ENCODE data around the gene DHX58. TPM values are rescaled to one million over a fixed set of nuclear protein-coding genes. Genes with fewer than 3 reads are reported as not detected.

DHX58 gene
- 4.0 and 6.8 TPM in 2 replicates for total RNA-seq

DNA sequence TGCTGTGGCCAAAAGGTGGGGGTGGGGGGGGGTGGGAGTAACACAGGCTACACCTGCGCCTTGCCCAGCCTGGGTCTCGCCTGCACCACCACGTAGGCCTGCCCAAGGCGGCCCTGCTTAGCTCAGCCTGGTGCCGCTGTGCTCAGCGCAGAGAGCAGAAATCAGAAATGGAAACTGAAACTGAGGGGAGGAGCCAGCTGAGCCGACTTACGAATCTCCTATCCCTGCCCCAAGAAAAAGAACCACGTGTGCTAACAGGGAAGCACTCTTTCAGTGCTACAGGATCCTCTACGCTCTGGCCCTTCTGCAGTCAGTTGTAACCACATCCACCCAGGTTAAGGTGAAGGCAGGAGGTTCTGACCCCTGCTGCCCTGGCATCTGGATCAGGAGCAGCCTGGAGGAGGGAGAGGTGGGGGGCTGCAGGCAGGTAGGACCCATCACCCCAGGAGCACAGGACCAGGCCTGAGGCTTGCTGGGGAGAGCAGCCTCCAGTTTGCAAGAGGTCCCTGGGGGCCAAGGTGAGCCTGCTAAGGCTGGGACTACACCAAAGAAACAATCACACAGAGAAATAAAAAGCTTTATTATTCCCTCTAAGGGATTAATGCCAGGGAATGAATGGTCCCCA lies at the start of gene DHX58:
Gene DHX58, minus strand, starts transcription at position 163 of the 625 bp plus-strand sequence. CDS start 822 bp downstream, outside the sequence.

GRCh38 chr17:42122371-42123303 lies 10.1 kb upstream of the DHX58 start, which contains the start of gene HSPB9:
TSS of gene HSPB9 (plus strand) at chr17:42122804. CDS start at chr17:42122851, 47 bp downstream.

GRCh38 chr17:42120770-42121769 lies 8.6 kb upstream of the DHX58 start, which contains the start of gene KAT2A:
TSS of gene KAT2A (minus strand) at chr17:42121367. CDS start at chr17:42121304, 63 bp downstream.

DNA sequence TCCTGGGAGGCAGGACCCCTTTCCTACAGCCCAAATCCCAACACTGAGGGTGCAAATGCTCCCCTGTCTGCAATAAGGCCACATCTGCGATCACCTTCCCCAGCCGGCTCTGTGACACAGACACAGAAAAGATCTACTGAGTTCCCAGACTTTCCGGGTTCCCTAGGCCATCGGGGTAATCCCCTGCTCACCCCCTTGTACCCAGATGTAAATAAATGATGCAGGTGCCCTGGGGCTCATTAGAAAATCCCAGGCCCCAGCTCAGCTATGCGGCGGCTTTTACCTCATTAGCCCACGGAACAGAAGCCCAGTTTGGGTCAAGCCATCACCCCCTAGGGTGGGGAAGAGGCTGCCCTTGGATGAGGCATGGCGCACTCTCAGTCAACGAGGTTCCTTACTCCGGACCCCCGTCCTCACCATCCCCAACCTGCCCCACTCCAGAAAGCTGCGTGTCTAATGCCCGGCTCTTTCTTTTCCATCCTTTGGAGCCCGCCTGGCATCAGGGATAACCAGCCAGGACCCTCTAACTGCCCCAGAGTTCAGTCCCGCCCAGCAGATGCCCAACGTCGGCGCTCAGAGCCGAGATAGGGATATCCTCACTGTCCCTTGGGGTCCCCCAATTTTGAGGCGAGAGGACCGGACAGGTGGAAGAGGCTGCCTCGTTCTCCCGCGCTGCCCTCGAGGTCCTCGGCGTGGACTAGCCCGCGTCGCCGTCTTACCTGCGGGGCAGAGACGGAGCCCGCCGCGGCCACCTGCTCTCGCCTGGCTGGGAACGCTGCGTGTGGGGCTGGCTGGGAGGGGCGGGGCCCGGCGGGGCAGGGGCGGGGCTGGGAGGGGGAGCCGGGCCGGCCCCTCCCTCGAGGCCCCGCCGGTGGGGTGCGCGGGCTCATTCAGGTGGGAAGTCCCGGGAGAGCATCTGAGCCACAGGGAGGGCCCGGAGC lies 14.6 kb downstream of the DHX58 start, which contains the start of gene ZNF385C:
Gene ZNF385C, minus strand, starts transcription at position 783 of the 941 bp plus-strand sequence. CDS start 35,417 bp downstream, outside the sequence.

Other genes with a start within 250 kb of the DHX58 start
- gene KLHL11, start 247.3 kb downstream of the DHX58 start, total RNA-seq: 23.9 and 26.9 TPM in 2 replicates
- 202 and 207 TPM in 2 replicates for gene ACLY, start 193.8 kb downstream of the DHX58 start, total RNA-seq
- 0.18 and 0.28 TPM in 2 replicates for gene ODAD4, start 182.1 kb downstream of the DHX58 start, total RNA-seq
- gene CNP, start 145.9 kb downstream of the DHX58 start, total RNA-seq: 50.8 and 58.7 TPM in 2 replicates
- gene DNAJC7, start 95.3 kb downstream of the DHX58 start, total RNA-seq: 92.2 and 100 TPM in 2 replicates
- gene NKIRAS2, start 92.6 kb downstream of the DHX58 start, total RNA-seq: 30.4 and 33.5 TPM in 2 replicates
- gene C17orf113, start 62.1 kb downstream of the DHX58 start, total RNA-seq: 0.09 and 0.28 TPM in 2 replicates
- gene ZNF385C, start 14.2 kb downstream of the DHX58 start, total RNA-seq: not detected in 2 replicates
- 6.9 and 13.9 TPM in 2 replicates for gene KAT2A, start 8.7 kb upstream of the DHX58 start, total RNA-seq
- gene HSPB9, start 10.1 kb upstream of the DHX58 start, total RNA-seq: not detected in 2 replicates
- 77.1 and 79.1 TPM in 2 replicates for gene RAB5C, start 42.3 kb upstream of the DHX58 start, total RNA-seq
- under 0.01 TPM in 2 replicates for gene KCNH4, start 68.4 kb upstream of the DHX58 start, total RNA-seq
- gene HCRT, start 72.7 kb upstream of the DHX58 start, total RNA-seq: not detected in 2 replicates
- gene GHDC, start 81.8 kb upstream of the DHX58 start, total RNA-seq: 8.5 and 15.0 TPM in 2 replicates
- 30.3 and 43.4 TPM in 2 replicates for gene STAT5B, start 163.7 kb upstream of the DHX58 start, total RNA-seq
- 14.8 and 25.9 TPM in 2 replicates for gene STAT5A, start 175.8 kb upstream of the DHX58 start, total RNA-seq